H9 (cell line): ENCODE measurements around the gene UNC80. TPM values are rescaled to one million over a fixed set of nuclear protein-coding genes. Genes with fewer than 3 reads are reported as not detected.

Experiments
- DNase-seq: peaks from one replicate; pipeline ENCODE4 v3.0.0-alpha.2; 2017
- H2AFZ ChIP-seq: one replicate; pipeline ENCODE4 v1.6.1; 2013; ENCODE audit warnings: mild to moderate bottlenecking, low read length, control low read depth, moderate library complexity
- H2AK5ac ChIP-seq: 2 replicates; pipeline ENCODE4 v1.6.1; 2013; ENCODE audit warnings: low read length, control low read depth, mixed read lengths; ENCODE audit not compliant: insufficient read length
- H2BK120ac ChIP-seq: one replicate; pipeline ENCODE4 v1.6.1; 2013; ENCODE audit warnings: low read depth, mild to moderate bottlenecking, low read length, control low read depth, inconsistent platforms; ENCODE audit not compliant: poor library complexity, severe bottlenecking
- H2BK12ac ChIP-seq: 2 replicates; pipeline ENCODE4 v1.6.1; 2013; ENCODE audit warnings: low read length, control low read depth, mixed read lengths, low read depth; ENCODE audit not compliant: insufficient read length
- H2BK15ac ChIP-seq: 2 replicates; pipeline ENCODE4 v1.6.1; 2013; ENCODE audit warnings: low read depth, low read length, control low read depth
- H2BK20ac ChIP-seq: one replicate; pipeline ENCODE4 v1.6.1; 2013; ENCODE audit warnings: low read depth, mild to moderate bottlenecking, low read length, control low read depth, inconsistent platforms; ENCODE audit not compliant: poor library complexity, severe bottlenecking
- H2BK5ac ChIP-seq: 2 replicates; pipeline ENCODE4 v1.6.1; 2013; ENCODE audit warnings: low read length, control low read depth, mixed read lengths; ENCODE audit not compliant: insufficient read length
- H3K14ac ChIP-seq: 2 replicates; pipeline ENCODE4 v1.6.1; 2013; ENCODE audit warnings: low read length, control low read depth; ENCODE audit not compliant: insufficient read depth
- H3K18ac ChIP-seq: 2 replicates; pipeline ENCODE4 v1.6.1; 2013; ENCODE audit warnings: low read depth, mild to moderate bottlenecking, mixed read lengths, low read length, control low read depth; ENCODE audit not compliant: insufficient read length
- H3K23ac ChIP-seq: 2 replicates; pipeline ENCODE4 v1.6.1; 2013; ENCODE audit warnings: low read length, control low read depth, mixed read lengths, low read depth; ENCODE audit not compliant: insufficient read length
- H3K23me2 ChIP-seq: 2 replicates; pipeline ENCODE4 v1.6.1; 2013; ENCODE audit warnings: low read depth, mild to moderate bottlenecking, mixed read lengths, low read length, control low read depth; ENCODE audit not compliant: insufficient read length, poor library complexity, severe bottlenecking
- H3K27ac ChIP-seq: 2 replicates; pipeline ENCODE4 v1.5.1; 2013; ENCODE audit warnings: low read length, control low read depth, mixed read lengths, low read depth; ENCODE audit not compliant: insufficient read length
- H3K27me3 ChIP-seq: 2 replicates; pipeline ENCODE4 v1.6.1; 2013; ENCODE audit warnings: low read length, control low read depth, inconsistent platforms; ENCODE audit not compliant: insufficient read depth
- H3K4ac ChIP-seq: 2 replicates; pipeline ENCODE4 v1.6.1; 2013; ENCODE audit warnings: low read depth, mild to moderate bottlenecking, control low read depth, inconsistent platforms, low read length, moderate library complexity
- H3K4me1 ChIP-seq: 2 replicates; pipeline ENCODE4 v1.6.1; 2013; ENCODE audit warnings: low read length, control low read depth, inconsistent platforms; ENCODE audit not compliant: insufficient read depth
- H3K4me2 ChIP-seq: 2 replicates; pipeline ENCODE4 v1.6.1; 2013; ENCODE audit warnings: low read length, control low read depth, mixed read lengths; ENCODE audit not compliant: insufficient read length, insufficient read depth
- H3K56ac ChIP-seq: 2 replicates; pipeline ENCODE4 v1.6.1; 2013; ENCODE audit warnings: low read depth, mild to moderate bottlenecking, mixed read lengths, low read length, control low read depth; ENCODE audit not compliant: insufficient read length
- H3K79me1 ChIP-seq: 2 replicates; pipeline ENCODE4 v1.6.1; 2013; ENCODE audit warnings: low read depth, mild to moderate bottlenecking, moderate library complexity, low read length, control low read depth, inconsistent platforms; ENCODE audit not compliant: insufficient read depth, poor library complexity, severe bottlenecking
- H3K79me2 ChIP-seq: 2 replicates; pipeline ENCODE4 v1.6.1; 2013; ENCODE audit warnings: low read length, control low read depth, inconsistent platforms; ENCODE audit not compliant: insufficient read depth
- H3K9ac ChIP-seq: 2 replicates; pipeline ENCODE4 v1.6.1; 2013; ENCODE audit warnings: low read length, control low read depth, mixed read lengths; ENCODE audit not compliant: insufficient read length; ENCODE audit errors: extremely low read depth
- H3K9me3 ChIP-seq: one replicate; pipeline ENCODE4 v1.6.1; 2013; ENCODE audit warnings: low read depth, low read length, inconsistent platforms; ENCODE audit not compliant: control insufficient read depth
- H3T11ph ChIP-seq: one replicate; pipeline ENCODE4 v1.6.1; 2013; ENCODE audit warnings: mild to moderate bottlenecking, low read length, control low read depth, inconsistent platforms
- H4K20me1 ChIP-seq: one replicate; pipeline ENCODE4 v1.6.1; 2013; ENCODE audit not compliant: control insufficient read depth, insufficient read length, insufficient read depth
- H4K5ac ChIP-seq: 2 replicates; pipeline ENCODE4 v1.6.1; 2013; ENCODE audit warnings: low read depth, mild to moderate bottlenecking, mixed read lengths, low read length, control low read depth; ENCODE audit not compliant: insufficient read length
- H4K8ac ChIP-seq: replicated peaks from 2 replicates; pipeline ENCODE4 v1.6.1; 2013; ENCODE audit warnings: low read length, control low read depth, mixed read lengths, low read depth; ENCODE audit not compliant: insufficient read length
- H4K91ac ChIP-seq: 2 replicates; pipeline ENCODE4 v1.6.1; 2013; ENCODE audit warnings: low read depth, mild to moderate bottlenecking, moderate library complexity, mixed read lengths, low read length, control low read depth; ENCODE audit not compliant: insufficient read length
- H3K27ac Mint-ChIP-seq, 3 experiments: 2 replicates in 2 of 3; 3 replicates in 1 of 3; pipeline ENCODE4 v1.8.0; 2020 to 2021; ENCODE audit warnings: mixed read lengths in 3 of 3, mild to moderate bottlenecking in 1 of 3, moderate library complexity in 1 of 3
- H3K27me3 Mint-ChIP-seq: 2 replicates; pipeline ENCODE4 v1.8.0; 2021; ENCODE audit warnings: low read depth, mild to moderate bottlenecking, moderate library complexity, mixed read lengths
- H3K36me3 Mint-ChIP-seq, 3 experiments: 2 replicates in 2 of 3; 3 replicates in 1 of 3; pipeline ENCODE4 v1.8.0; 2020 to 2021; ENCODE audit warnings: low read depth in 3 of 3, mixed read lengths in 3 of 3; ENCODE audit not compliant: insufficient read depth in 1 of 3
- H3K4me1 Mint-ChIP-seq, 2 experiments: 2 replicates each; pipeline ENCODE4 v1.8.0; 2020; ENCODE audit warnings: mixed read lengths in 2 of 2
- H3K4me3 Mint-ChIP-seq, 2 experiments: 2 replicates in 1 of 2; 3 replicates in 1 of 2; pipeline ENCODE4 v1.8.0; 2020 to 2021; ENCODE audit warnings: mild to moderate bottlenecking in 2 of 2, mixed read lengths in 2 of 2, moderate library complexity in 1 of 2
- H3K9me3 Mint-ChIP-seq, 2 experiments: 2 replicates in 1 of 2; 3 replicates in 1 of 2; pipeline ENCODE4 v1.8.0; 2020; ENCODE audit warnings: mild to moderate bottlenecking in 2 of 2, mixed read lengths in 2 of 2, moderate library complexity in 1 of 2
- CTCF ChIP-seq: fragments of 200-600 bp; sonication (generic); conservative IDR thresholded peaks from 3 replicates; pipeline ENCODE4 v1.8.0; 2021; ENCODE audit warnings: antibody characterized with exemption, mild to moderate bottlenecking
- WGBS: extraction: QIAGEN DNeasy Blood & Tissue Kit; methylation state at CpG from one replicate; pipeline ENCODE4 v1.1.7; 2013; ENCODE audit warnings: missing lambda C conversion rate, low lambda C conversion rate, mixed read lengths; ENCODE audit not compliant: insufficient read length; ENCODE audit errors: extremely low coverage; 5-methylcytosine and 5-hydroxymethylcytosine counted together
- total RNA-seq: library from RNA; stranded (reverse); gene quantifications from 2 replicates; pipeline ENCODE4 v1.2.1, GENCODE V29; 2021

The UNC80 gene
- total RNA-seq, 1 experiment from 2014 or later: 0.52 TPM

GRCh38 chr2:209741953-209742352, 29.7 kb upstream of the UNC80 start:
- Histone ChIP-seq H2BK12ac (no peak overlapping the region), H3T11ph (no peak overlapping the region), H3K23me2 (no peaks in the 10 kb centered on the region), H3K18ac (no peak overlapping the region), H3K27ac (no peak overlapping the region), H3K4ac (no peak overlapping the region), H2BK20ac (no peak overlapping the region), H3K9me3 (no peaks in the 10 kb centered on the region), H3K23ac (no peak overlapping the region), H2BK120ac (no peak overlapping the region), H3K56ac (no peak overlapping the region), H4K5ac (no peak overlapping the region), H3K79me2 (no peaks in the 10 kb centered on the region), H4K91ac (no peak overlapping the region), H3K9ac (no peak overlapping the region), H3K4me2 (no peak overlapping the region), H3K27me3 (no peaks in the 10 kb centered on the region), H2AK5ac (no peak overlapping the region), H3K4me1 (no peaks in the 10 kb centered on the region), H3K79me1 (no peaks in the 10 kb centered on the region), H3K14ac (no peak overlapping the region), H2BK15ac (no peak overlapping the region), H4K20me1 (no peaks in the 10 kb centered on the region), H2AFZ (no peak overlapping the region), H2BK5ac (no peak overlapping the region), H4K8ac (no peak overlapping the region)
- no peaks in the 10 kb centered on the region for H3K4me1 Mint-ChIP-seq
- H3K36me3 Mint-ChIP-seq: no peaks in the 10 kb centered on the region
- peaks cover 0 to 5% of the 10 kb centered on the region in 2 experiments; a peak in 2 of 5 replicates for H3K9me3 Mint-ChIP-seq
- WGBS: no CpG with 5 or more reads among the region's 1 CpG
- peaks cover 57% of the 10 kb centered on the region for H3K27me3 Mint-ChIP-seq
- H3K27ac Mint-ChIP-seq: no peak overlapping the region
- no peak overlapping the region for H3K4me3 Mint-ChIP-seq
- DNase-seq: no peak
- no peak for TF ChIP-seq CTCF
